ENCODE data around the gene GJB3.

DNA sequence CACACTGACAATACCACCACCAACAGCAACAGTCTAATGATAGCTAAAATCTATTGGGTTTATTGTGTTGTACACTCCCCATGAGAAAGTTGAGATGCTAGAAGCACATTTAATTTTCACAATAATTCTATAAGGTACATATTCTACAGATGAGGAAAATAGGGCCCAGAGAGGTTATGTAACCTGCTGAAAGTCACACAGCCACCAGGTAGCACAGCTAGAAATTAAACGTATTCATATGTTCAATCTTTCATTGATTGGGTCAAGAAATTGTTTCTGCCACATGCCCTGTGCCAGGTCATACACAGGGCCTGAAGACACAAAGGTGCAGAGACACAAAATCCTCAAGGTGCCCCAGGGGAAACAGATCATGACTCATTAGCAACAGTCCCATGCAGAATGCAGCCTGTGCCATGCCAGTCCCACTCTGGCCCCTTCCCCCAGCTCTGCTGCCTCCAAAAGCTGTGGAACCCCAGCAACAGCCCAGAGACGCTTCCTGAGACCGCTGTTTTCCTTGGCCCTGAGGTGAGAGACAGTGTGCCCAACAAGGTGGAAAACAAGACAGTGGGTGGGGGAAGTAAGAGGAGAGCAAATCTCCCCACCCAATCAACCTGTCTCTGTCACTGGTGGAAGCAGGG is 43.9 kb downstream of the GJB3 start:
- TF ChIP-seq, protein P1, sequence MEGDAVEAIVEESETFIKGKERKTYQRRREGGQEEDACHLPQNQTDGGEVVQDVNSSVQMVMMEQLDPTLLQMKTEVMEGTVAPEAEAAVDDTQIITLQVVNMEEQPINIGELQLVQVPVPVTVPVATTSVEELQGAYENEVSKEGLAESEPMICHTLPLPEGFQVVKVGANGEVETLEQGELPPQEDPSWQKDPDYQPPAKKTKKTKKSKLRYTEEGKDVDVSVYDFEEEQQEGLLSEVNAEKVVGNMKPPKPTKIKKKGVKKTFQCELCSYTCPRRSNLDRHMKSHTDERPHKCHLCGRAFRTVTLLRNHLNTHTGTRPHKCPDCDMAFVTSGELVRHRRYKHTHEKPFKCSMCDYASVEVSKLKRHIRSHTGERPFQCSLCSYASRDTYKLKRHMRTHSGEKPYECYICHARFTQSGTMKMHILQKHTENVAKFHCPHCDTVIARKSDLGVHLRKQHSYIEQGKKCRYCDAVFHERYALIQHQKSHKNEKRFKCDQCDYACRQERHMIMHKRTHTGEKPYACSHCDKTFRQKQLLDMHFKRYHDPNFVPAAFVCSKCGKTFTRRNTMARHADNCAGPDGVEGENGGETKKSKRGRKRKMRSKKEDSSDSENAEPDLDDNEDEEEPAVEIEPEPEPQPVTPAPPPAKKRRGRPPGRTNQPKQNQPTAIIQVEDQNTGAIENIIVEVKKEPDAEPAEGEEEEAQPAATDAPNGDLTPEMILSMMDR (IDR thresholded peaks at IDR 0.05; ENCODE audit: low read length): no peak
- no peak for TF ChIP-seq EZH2phosphoT487 (IDR thresholded peaks at IDR 0.05; ENCODE audit: low read length)

Measured in MM.1S (cell line).